HFF-Myc (cell line): ENCODE data around the gene UNC93B1.

Source experiments
- DNase-seq: peaks from one replicate; pipeline ENCODE4 v3.0.0-alpha.2; 2011; ENCODE audit warnings: low read depth; ENCODE audit errors: extremely low read depth
- H3K4me3 ChIP-seq: replicated peaks from 2 replicates; pipeline ENCODE4 v1.5.1; 2011; ENCODE audit warnings: low read depth, mild to moderate bottlenecking, control low read depth, low read length
- TF ChIP-seq, protein P1 (sequence below): IDR thresholded peaks from 2 replicates; pipeline ENCODE4 v1.5.1; 2012; ENCODE audit warnings: mild to moderate bottlenecking, low read depth, low read length, control low read depth; ENCODE audit errors: missing control alignments

Gene UNC93B1, protein sequence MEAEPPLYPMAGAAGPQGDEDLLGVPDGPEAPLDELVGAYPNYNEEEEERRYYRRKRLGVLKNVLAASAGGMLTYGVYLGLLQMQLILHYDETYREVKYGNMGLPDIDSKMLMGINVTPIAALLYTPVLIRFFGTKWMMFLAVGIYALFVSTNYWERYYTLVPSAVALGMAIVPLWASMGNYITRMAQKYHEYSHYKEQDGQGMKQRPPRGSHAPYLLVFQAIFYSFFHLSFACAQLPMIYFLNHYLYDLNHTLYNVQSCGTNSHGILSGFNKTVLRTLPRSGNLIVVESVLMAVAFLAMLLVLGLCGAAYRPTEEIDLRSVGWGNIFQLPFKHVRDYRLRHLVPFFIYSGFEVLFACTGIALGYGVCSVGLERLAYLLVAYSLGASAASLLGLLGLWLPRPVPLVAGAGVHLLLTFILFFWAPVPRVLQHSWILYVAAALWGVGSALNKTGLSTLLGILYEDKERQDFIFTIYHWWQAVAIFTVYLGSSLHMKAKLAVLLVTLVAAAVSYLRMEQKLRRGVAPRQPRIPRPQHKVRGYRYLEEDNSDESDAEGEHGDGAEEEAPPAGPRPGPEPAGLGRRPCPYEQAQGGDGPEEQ

DNA sequence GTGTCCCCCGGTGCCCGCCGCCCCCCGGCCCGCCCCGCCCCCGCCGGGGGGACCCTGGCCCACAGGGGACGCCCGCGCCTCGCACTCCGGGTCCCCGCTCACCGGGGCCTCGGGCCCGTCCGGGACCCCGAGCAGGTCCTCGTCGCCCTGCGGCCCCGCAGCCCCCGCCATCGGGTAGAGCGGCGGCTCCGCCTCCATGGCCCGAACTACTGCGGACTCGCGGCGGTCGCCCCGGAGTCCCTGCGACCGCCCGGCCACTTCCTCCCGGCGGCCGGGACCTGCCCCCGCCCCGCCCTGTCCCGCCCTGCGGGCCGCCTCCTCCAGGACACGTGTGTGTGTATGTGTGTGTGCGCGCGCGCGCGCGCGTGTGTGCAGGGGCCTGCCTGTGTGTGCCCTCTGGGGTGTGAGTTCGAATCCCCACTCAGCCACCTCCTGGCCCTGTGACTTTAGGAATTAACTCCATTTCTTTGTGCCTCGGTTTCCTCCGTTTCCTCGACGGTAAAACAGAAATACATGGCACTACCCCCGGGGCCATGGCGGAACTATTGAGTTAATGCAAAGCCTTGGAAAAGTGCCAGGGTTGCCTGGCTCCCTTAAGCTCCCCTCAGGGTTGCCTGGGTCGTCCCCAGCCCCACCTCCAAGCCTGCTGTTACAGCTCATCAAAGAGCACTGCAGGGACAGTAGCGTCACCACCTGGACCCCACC lies at the start of gene UNC93B1:
Gene UNC93B1, minus strand, starts transcription at position 252 of the 705 bp plus-strand sequence. Its CDS starts 54 bp downstream, at position 198.
- TF ChIP-seq, protein P1, sequence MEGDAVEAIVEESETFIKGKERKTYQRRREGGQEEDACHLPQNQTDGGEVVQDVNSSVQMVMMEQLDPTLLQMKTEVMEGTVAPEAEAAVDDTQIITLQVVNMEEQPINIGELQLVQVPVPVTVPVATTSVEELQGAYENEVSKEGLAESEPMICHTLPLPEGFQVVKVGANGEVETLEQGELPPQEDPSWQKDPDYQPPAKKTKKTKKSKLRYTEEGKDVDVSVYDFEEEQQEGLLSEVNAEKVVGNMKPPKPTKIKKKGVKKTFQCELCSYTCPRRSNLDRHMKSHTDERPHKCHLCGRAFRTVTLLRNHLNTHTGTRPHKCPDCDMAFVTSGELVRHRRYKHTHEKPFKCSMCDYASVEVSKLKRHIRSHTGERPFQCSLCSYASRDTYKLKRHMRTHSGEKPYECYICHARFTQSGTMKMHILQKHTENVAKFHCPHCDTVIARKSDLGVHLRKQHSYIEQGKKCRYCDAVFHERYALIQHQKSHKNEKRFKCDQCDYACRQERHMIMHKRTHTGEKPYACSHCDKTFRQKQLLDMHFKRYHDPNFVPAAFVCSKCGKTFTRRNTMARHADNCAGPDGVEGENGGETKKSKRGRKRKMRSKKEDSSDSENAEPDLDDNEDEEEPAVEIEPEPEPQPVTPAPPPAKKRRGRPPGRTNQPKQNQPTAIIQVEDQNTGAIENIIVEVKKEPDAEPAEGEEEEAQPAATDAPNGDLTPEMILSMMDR, result no peak
- no peak for DNase-seq
- peak within 1 kb of the TSS; percentile 62 for H3K4me3 ChIP-seq

DNA sequence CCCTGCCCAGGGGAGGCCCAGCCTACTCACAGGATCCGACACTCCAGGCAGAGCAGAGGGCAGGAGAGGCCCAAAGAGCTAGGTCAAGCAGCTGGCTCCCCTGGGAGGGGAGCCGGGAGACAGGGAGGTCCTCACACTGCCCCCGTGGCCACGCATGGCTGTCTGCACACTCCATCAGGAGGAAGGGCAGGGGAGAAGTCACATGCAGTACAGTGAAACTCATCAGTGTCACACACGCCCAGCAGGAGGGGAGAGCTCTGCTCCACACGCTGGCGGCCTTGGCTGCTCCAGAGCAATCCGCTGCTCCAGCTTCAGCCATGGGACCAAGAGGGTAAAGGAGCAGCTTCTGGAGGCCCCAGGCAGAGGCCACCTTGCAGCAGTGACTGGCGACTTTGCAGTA lies 49.2 kb upstream of the UNC93B1 start:
- H3K4me3 ChIP-seq, result no peak overlapping the region
- no peak for DNase-seq
- TF ChIP-seq, protein P1, result no peak

DNA sequence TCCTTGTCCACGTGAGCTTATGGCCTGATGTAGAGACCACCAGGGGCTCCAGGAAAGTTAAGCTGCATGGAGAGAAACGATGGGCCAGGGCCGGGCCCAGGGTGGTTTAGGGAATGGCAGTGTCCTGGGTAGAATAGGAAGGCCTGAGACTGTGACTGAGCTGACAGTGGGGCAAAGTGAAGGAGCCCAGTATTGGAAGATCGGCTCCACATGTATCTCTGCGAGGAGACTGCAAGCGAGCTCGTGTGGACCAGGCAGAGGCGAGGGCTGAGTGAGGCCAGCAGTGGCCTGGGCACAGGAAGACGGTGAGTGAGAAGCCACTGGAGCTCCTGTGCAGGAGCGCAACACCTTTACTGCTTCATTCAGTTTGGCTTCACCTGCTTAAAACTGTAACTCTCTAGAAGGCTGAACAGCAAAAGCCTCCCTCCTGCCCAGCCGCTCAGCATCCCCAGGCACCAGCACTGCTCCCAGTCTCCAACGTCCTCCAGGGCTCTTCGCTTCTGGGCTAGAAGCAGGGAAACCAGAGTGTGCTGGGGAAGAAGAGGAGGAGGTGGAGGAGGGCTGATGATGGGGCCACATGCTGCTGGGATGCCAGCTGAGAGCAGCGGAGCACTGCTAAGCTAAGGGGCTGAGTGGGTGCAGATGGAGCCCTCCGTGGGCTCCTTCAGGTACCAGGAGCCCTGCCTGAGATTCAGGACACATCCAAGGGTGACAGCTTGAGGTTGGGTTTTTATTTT lies 48.4 kb upstream of the UNC93B1 start:
- TF ChIP-seq, protein P1, result no peak
- no peak for DNase-seq

DNA sequence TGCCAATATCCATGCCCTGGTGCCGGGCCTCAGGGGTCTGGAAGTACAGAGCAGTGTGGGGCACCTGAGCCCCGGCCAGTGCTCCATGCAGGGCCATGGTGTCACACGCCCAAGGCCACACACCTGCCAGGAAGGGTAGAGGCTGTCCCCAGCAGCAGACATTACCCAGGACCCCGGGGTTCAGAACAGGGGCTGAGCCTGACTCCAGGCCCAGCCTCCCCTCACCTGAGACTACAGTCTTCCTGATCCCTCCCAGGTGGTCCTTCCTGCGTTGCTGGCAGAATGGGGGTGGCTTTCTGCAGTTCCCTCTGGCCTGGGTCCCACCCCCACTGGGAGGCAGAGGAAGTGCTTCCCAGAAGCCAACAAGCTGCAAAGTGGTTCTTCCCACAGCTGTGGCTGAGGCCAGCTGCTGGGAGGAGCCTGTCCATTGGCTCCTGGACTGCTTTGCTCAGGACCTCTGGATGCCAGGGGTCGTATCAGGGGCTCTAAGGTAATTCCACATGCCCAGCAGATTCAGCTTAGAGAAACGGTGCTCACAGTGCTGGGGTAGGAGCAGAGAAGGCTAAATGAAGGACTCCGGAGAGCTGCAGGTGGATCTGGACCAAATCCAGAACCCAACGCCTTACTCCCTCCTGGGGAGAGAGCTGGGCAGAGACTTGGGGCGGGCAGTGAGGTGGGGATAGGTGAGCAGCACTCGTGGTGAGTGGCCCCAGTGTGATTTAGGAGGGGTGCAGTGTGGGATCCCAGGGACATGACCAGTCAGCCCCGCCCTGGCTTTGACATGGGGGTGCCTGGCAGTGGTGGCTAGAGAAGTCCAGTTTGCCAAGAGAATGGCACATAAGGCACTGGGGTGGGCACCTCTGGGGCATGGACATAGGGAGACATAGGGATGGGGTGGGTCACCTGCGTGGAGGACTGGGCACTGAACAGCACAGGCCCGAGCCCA lies 47.6 kb upstream of the UNC93B1 start:
- TF ChIP-seq, protein P1, result no peak
- no peak overlapping the region for H3K4me3 ChIP-seq
- DNase-seq, result no peak

More for the DNA sequence above, 48.4 kb upstream of the UNC93B1 start:
- no peak overlapping the region for H3K4me3 ChIP-seq

DNA sequence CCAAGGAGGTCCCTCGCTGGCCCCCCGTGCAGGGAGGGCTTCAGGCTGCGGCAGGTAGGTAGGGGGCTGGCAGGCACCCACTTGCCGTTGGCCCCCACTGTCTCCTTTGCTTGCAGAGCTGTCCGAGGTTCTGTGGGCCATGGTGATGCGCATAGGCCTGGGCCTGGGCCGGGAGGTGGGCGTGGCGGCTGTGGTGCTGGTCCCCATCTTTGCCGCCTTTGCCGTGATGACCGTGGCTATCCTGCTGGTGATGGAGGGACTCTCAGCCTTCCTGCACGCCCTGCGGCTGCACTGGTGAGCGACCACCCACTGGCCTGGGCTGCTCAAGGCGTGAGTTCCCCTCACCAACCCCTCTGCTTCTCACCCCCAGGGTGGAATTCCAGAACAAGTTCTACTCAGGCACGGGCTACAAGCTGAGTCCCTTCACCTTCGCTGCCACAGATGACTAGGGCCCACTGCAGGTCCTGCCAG lies 46.5 kb upstream of the UNC93B1 start:
- no peak for DNase-seq
- H3K4me3 ChIP-seq, result no peak overlapping the region
- TF ChIP-seq, protein P1, result no peak
